HG02588 (cell line): Measurements from ENCODE around the gene MINDY3.
"Not testable (repeated sequence)": the region's sequence is repeated elsewhere in the genome, so short reads cannot be mapped to it uniquely, and the experiment has no call there.

ENCODE experiments used
- ATAC-seq: cut with Tn5 transposase; IDR thresholded peaks from one replicate; pipeline ENCODE4 v1.9.1; 2021; ENCODE audit warnings: mild to moderate bottlenecking, moderate library complexity; ENCODE audit not compliant: unreplicated experiment

Gene MINDY3

GRCh38 chr10:15857107-15857575, 3.2 kb downstream of the MINDY3 start:
- ATAC-seq: no peak

- no peak for ATAC-seq
Observed at GRCh38 chr10:15856328-15857015, 3.8 kb downstream of the MINDY3 start.

- ATAC-seq: no peak
Observed at GRCh38 chr10:15853800-15854199, 6.5 kb downstream of the MINDY3 start.

GRCh38 chr10:15852111-15852557, 8.2 kb downstream of the MINDY3 start:
- ATAC-seq: no peak

- not testable (repeated sequence) for ATAC-seq
Observed at GRCh38 chr10:15850337-15850978, 9.8 kb downstream of the MINDY3 start.

GRCh38 chr10:15849316-15849715, 11.0 kb downstream of the MINDY3 start:
- ATAC-seq: no peak

- no peak for ATAC-seq
Observed at GRCh38 chr10:15847481-15847880, 12.8 kb downstream of the MINDY3 start.

GRCh38 chr10:15844517-15844916, 15.8 kb downstream of the MINDY3 start:
- ATAC-seq: no peak

GRCh38 chr10:15843695-15844094, 16.6 kb downstream of the MINDY3 start:
- ATAC-seq: no peak

- no peak for ATAC-seq
Observed at GRCh38 chr10:15842556-15843169, 17.6 kb downstream of the MINDY3 start.

GRCh38 chr10:15841696-15842095, 18.6 kb downstream of the MINDY3 start:
- ATAC-seq: no peak

GRCh38 chr10:15836807-15837206, 23.5 kb downstream of the MINDY3 start:
- no peak for ATAC-seq

- no peak for ATAC-seq
Observed at GRCh38 chr10:15829495-15829894, 30.8 kb downstream of the MINDY3 start.

- no peak for ATAC-seq
Observed at GRCh38 chr10:15824498-15824897, 35.8 kb downstream of the MINDY3 start.

GRCh38 chr10:15822131-15822530, 38.2 kb downstream of the MINDY3 start:
- no peak for ATAC-seq

- no peak for ATAC-seq
Observed at GRCh38 chr10:15821046-15821683, 39.1 kb downstream of the MINDY3 start.

- ATAC-seq: no peak
Observed at GRCh38 chr10:15817409-15818046, 42.8 kb downstream of the MINDY3 start.

GRCh38 chr10:15815242-15815885, 44.9 kb downstream of the MINDY3 start:
- no peak for ATAC-seq

- no peak for ATAC-seq
Observed at GRCh38 chr10:15814565-15814964, 45.7 kb downstream of the MINDY3 start.

- ATAC-seq: no peak
Observed at GRCh38 chr10:15813415-15813814, 46.9 kb downstream of the MINDY3 start.

GRCh38 chr10:15809450-15809849, 50.9 kb downstream of the MINDY3 start:
- ATAC-seq: no peak
